Measurements from ENCODE around the gene RASGRF1.

- TF ChIP-seq RAD21 (conservative IDR thresholded peaks at IDR 0.05) (no peak), CTCF (IDR thresholded peaks at IDR 0.05; ENCODE audit: poor library complexity, severe bottlenecking) (no peak), EZH2 (IDR thresholded peaks at IDR 0.05; ENCODE audit: borderline replicate concordance, insufficient read depth, low read length, poor library complexity, severe bottlenecking) (no peak), POLR2AphosphoS5 (IDR thresholded peaks at IDR 0.05) (no peak), TAF1 (IDR thresholded peaks at IDR 0.05; ENCODE audit: low read depth) (no peak), MXI1 (conservative IDR thresholded peaks at IDR 0.05; ENCODE audit: poor library complexity, severe bottlenecking) (no peak), SMC3 (conservative IDR thresholded peaks at IDR 0.05; ENCODE audit: poor library complexity) (no peak), REST (IDR thresholded peaks at IDR 0.05; ENCODE audit: borderline replicate concordance) (no peak)
Measured at GRCh38 chr15:78955355-78955754, 135.2 kb downstream of the RASGRF1 start.

Measured in neural cell (in vitro differentiated cells).